HG02852 (cell line): ENCODE measurements around the gene MED17.
"Not testable (repeated sequence)": the region's sequence is repeated elsewhere in the genome, so short reads cannot be mapped to it uniquely, and the experiment has no call there.

Experiments used
- ATAC-seq: cut with Tn5 transposase; IDR thresholded peaks from one replicate; pipeline ENCODE4 v1.9.1; 2021; ENCODE audit warnings: mild to moderate bottlenecking, moderate library complexity; ENCODE audit not compliant: unreplicated experiment

MED17 gene

GRCh38 chr11:93757924-93758865, 25.9 kb upstream of the MED17 start:
- no peak for ATAC-seq

DNA sequence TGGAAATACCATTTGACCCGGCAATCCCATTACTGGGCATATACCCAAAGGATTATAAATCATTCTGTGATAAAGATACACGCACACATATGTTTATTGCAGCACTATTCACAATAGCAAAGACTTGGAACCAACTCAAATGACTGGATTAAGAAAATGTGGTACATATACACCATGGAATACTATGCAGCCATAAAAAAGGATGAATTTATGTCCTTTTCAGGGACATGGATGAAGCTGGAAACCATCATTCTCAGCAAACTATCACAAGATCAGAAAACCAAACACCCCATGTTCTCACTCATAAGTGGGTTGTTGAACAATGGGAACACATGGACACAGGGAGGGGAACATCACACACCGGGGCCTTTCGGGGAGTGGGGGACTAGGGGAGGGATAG, 25.0 kb upstream of the MED17 start:
- not testable (repeated sequence) for ATAC-seq

- no peak for ATAC-seq
Observed at GRCh38 chr11:93761910-93762309, 22.2 kb upstream of the MED17 start.

GRCh38 chr11:93765551-93765950, 18.5 kb upstream of the MED17 start:
- ATAC-seq, result no peak

GRCh38 chr11:93766504-93766903, 17.6 kb upstream of the MED17 start:
- ATAC-seq, result no peak

DNA sequence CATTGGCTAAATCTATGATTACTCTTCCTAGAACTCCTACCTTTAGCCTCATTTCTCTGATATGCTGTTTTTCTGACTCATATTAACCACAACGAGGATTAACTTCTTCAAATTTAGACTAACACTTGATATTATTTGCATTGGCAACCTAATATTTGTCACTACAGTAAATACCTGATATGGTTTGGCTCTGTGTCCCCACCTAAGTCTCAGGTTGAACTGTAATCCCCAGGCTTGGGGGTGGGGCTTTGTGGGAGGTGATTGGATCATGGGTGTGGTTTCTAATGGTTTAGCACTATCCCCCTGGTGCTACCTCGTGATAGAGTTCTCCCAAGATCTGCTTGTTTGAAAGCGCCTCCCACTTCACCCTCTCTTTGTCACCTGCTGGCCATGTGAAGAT, 17.1 kb upstream of the MED17 start:
- no peak for ATAC-seq

DNA sequence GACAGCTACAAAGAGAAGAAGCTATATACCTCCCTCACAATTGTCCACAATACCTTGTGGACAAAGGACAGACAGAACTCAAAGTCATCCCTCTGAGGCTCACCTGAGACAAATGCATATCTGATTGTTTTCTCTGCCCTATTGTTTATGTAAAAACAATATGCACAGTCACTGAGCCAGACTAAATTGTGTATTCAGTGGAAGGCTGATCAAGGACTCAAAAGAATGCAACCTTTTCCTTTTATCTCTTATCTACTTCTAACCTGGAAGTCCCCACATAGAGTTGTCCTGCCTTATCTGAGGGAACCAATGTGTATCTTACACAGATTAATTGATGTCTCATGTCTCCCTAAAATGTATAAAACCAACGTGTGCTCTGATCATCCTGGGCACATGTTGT, 13.9 kb upstream of the MED17 start:
- no peak for ATAC-seq

- ATAC-seq, result no peak
Observed at GRCh38 chr11:93772123-93772522, 12.0 kb upstream of the MED17 start.

DNA sequence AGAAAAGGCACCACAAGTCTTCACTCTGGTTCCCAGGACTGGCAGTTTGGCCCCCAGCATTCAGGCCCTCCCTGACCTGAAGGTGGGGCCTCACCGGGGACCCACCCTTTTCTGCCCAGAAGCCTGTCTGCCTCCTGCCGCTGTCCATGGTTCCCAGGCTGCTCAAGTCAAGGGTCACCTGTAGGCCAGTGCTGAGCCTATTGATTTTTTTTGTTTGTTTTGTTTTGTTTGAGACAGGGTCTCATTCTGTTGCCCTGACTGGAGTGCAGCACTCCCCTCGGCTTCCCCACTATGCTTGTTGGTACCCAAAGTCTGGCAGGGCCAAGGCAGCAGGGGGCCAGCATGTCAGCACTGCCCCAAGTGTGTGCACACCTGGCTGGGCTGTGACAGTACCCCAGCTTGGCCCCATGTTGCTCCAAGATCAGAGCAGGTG, 11.0 kb upstream of the MED17 start:
- ATAC-seq, result no peak

DNA sequence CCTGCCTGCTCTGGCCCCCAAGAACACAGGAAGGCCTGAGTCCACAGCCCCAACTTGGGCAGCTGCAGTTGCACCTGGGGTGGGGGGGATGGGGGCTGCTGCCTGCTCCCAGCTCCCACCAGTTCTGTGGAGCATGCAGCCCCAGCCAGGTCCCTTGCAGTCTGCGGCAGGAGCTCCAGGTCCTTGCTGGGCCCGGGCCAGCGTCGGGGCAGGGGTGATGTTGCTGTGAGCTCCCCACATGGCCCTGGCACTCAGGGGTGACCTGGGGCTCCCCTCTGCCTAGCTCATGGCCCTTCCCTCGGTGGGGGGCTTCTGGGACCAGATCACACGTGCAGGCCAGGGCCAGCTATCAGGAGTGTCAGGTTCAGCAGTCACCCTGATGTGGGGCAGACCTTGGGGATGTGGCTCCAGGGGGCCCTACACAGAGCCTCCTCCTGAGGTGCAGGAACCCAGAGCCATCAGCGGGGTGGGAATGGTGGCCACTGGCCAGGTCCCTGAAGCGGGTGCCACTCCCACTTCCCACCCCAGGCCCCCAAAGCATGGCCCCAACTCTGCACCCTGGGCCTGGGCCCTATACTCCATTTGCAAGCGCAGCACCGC, 10.4 kb upstream of the MED17 start:
- ATAC-seq, result no peak

DNA sequence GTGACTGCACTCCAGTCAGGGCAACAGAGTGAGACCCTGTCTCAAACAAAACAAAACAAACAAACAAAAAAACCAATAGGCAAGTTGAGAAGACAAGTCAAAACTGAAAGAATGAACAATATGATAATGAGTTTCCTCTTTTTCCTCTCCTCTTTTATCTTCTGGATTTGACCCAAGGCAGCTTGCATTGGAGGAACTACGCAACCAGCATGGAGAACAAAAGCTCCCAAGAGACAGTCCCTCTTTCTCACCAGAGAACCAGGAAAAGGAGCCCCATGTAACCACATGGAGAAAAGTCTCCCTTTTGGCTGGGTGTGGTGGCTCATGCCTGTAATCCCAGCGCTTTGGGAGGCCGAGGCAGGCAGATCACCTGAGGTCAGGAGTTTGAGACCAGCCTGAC, 9.5 kb upstream of the MED17 start:
- ATAC-seq, result not testable (repeated sequence)

GRCh38 chr11:93775289-93775688, 8.8 kb upstream of the MED17 start:
- no peak for ATAC-seq

GRCh38 chr11:93783362-93783761, 720 bp upstream of the MED17 start:
- ATAC-seq, result no peak

GRCh38 chr11:93783765-93784144, 327 bp upstream of the MED17 start:
- ATAC-seq, result peak; percentile 48

DNA sequence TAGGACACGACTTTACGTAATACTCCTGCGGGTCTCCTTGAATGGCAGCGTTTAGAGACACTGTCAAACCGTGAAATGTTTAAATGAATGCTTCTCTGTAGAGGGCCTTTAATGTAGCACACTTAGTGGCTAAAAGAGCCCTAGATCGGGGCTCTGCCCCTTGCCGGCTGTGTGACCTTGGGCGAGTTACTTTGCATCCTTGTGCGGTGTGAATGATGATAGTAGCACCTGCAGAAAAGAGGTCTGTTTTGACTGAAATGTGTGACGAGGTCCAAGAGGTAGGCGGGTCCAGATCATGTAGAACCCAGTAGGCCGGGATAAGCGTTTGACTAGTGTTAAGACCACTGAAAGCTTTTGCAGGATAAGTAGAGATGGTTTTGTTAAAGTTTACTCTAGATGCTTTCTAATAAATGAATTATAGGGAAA, 866 bp downstream of the MED17 start:
- ATAC-seq, result peak; percentile 33

GRCh38 chr11:93791493-93791892, 7.4 kb downstream of the MED17 start:
- ATAC-seq, result no peak

- no peak for ATAC-seq
Observed at GRCh38 chr11:93796441-93797231, 12.6 kb downstream of the MED17 start.

- ATAC-seq, result no peak
Observed at GRCh38 chr11:93801366-93801765, 17.3 kb downstream of the MED17 start.

DNA sequence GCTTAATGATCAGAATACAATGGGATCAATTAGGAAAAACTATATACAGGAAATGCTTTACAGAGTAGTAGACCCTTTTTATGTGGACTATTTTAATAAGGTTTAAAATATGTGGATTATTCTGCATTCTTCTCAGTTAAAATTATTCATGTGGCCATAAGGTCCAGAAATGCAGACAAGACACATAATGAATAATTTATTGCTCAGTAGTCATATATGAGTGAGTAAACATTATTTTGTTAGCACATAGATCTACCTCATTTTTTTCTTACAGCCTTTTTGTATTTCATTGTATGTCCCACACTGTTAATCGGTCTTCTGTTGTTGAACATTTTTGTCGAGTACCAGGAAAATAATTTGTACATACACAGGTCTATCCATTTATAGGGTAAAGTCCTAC, 20.8 kb downstream of the MED17 start:
- no peak for ATAC-seq

- no peak for ATAC-seq
Observed at GRCh38 chr11:93807980-93808379, 23.9 kb downstream of the MED17 start.

DNA sequence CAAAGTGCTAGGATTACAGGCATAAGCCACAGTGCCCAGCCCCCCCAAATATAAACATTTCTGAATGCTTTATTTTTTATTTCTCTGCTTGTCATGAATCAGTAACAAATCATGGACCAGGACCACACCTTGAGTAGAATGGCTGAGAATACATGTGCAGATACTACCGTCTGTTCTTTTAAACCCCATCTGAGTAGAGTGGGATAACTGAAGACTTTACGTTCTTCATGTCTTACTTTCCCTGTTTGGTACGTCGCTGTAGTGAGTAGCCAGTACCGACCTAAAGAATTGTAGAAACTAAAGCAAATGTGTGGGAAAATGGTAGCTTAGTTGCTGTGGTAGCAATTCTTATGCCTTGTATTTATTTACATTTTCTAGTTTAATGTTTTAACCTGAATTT, 29.9 kb downstream of the MED17 start:
- ATAC-seq, result no peak
